Esophagus squamous epithelium (tissue), 4 donors: Measurements from ENCODE around the gene NKD2.

ENCODE experiments used
- CTCF ChIP-seq, 6 experiments: fragments of 450-650 bp in 4 of 6; fragments of 200-600 bp in 2 of 6; sonication (generic) in 2 of 6; IDR thresholded peaks; one replicate each; pipeline ENCODE4 v1.5.1; 2016 to 2019; ENCODE audit warnings: antibody characterized with exemption in 6 of 6, mild to moderate bottlenecking in 4 of 6, moderate library complexity in 4 of 6
- POLR2A ChIP-seq, 4 donors: fragments of 450-650 bp; IDR thresholded peaks; one replicate each; pipeline ENCODE4 v1.6.1; 2017; ENCODE audit warnings: antibody characterized with exemption in 4 of 4, mild to moderate bottlenecking in 4 of 4, moderate library complexity in 3 of 4

- no peak for TF ChIP-seq POLR2A (IDR thresholded peaks at IDR 0.05)
- TF ChIP-seq CTCF (IDR thresholded peaks at IDR 0.05), result no peak
These were observed 64.9 kb downstream of the NKD2 start for GRCh38 chr5:1073239-1074102.
